Gastrocnemius medialis (tissue), 4 donors: ENCODE results near the gene NLRP7. TPM values are rescaled to one million over a fixed set of nuclear protein-coding genes. Genes with fewer than 3 reads are reported as not detected.

Experiments used
- ATAC-seq, 2 donors: fragments of 150-250 bp; one replicate each; pipeline ENCODE4 v1.9.1; 2016
- DNase-seq, 2 donors: peaks; one replicate each; pipeline ENCODE4 v3.0.0-alpha.2; 2019
- H3K27ac ChIP-seq, 4 donors: fragments of 200-600 bp; sonication (generic); 1 replicate in 1 of 4; 2 replicates in 3 of 4; pipeline ENCODE4 v1.5.1; 2016 to 2018; ENCODE audit warnings: mild to moderate bottlenecking in 2 of 4, moderate library complexity in 1 of 4
- H3K27me3 ChIP-seq, 3 donors: fragments of 200-600 bp; sonication (generic) in 2 of 3; 1 replicate in 1 of 3; 2 replicates in 2 of 3; pipeline versions ENCODE4 v1.5.1 to v1.6.0; 2016 to 2019; ENCODE audit warnings: mild to moderate bottlenecking in 1 of 3, moderate library complexity in 1 of 3
- H3K36me3 ChIP-seq, 2 donors: fragments of 200-600 bp; sonication (generic) in 1 of 2; one replicate each; pipeline ENCODE4 v1.5.1; 2017 to 2018
- H3K4me1 ChIP-seq, 2 donors: fragments of 200-600 bp; sonication (generic) in 1 of 2; one replicate each; pipeline ENCODE4 v1.5.1; 2016 to 2017; ENCODE audit warnings: mild to moderate bottlenecking in 2 of 2
- H3K4me3 ChIP-seq, 4 donors: fragments of 200-600 bp; sonication (generic) in 3 of 4; 1 replicate in 1 of 4; 2 replicates in 3 of 4; pipeline ENCODE4 v1.5.1; 2016 to 2019; ENCODE audit warnings: mild to moderate bottlenecking in 2 of 4
- H3K9me3 ChIP-seq, 3 donors: fragments of 200-600 bp; sonication (generic) in 2 of 3; 1 replicate in 1 of 3; 2 replicates in 2 of 3; pipeline ENCODE4 v1.5.1; 2016 to 2019
- CTCF ChIP-seq, 5 experiments: fragments of 450-650 bp in 3 of 5; fragments of 200-600 bp in 2 of 5; sonication (generic) in 2 of 5; IDR thresholded peaks in 4 of 5; conservative IDR thresholded peaks in 1 of 5; 1 replicate in 4 of 5; 2 replicates in 1 of 5; pipeline ENCODE4 v1.5.1; 2016 to 2019; ENCODE audit warnings: antibody characterized with exemption in 5 of 5, mild to moderate bottlenecking in 3 of 5, moderate library complexity in 3 of 5
- POLR2A ChIP-seq, 2 donors: fragments of 450-650 bp; IDR thresholded peaks; one replicate each; pipeline ENCODE4 v1.6.1; 2017; ENCODE audit warnings: antibody characterized with exemption in 2 of 2, mild to moderate bottlenecking in 2 of 2, moderate library complexity in 2 of 2
- in situ Hi-C, 4 donors: fragments of 200-750 bp; cut with MboI; loops; one replicate each; pipeline versions ENCODE4 v1.15.0 to v1.8.0; 2017; ENCODE audit warnings: low sequenced_read_pairs in 4 of 4
- intact Hi-C: fragments of 100-400 bp; cut with DNase I; formaldehyde crosslinking; loops from one replicate; pipeline ENCODE4 v1.15.1; 2023; ENCODE audit warnings: low total_unique reads
- total RNA-seq, 4 donors: library from RNA; depleted of rRNA; stranded (reverse); fragments of >200 nt; gene quantifications; one replicate each; pipeline versions ENCODE4 v1.1.0 to v1.2.3, GENCODE V29; 2016

The NLRP7 gene
- total RNA-seq, 4 donors from 2014 or later, result not detected

- no peak overlapping the region for H3K4me3 ChIP-seq
- ATAC-seq (no peak), DNase-seq (no peak)
- TF ChIP-seq POLR2A (IDR thresholded peaks at IDR 0.05) (no peak), CTCF (IDR thresholded peaks at IDR 0.05 in 4 of 5, conservative IDR thresholded peaks at IDR 0.05 in 1 of 5) (no peak)
- in situ Hi-C loops, result no loop called here
- intact Hi-C loops, result no loop called here
- H3K9me3 ChIP-seq, result no peaks in the 10 kb centered on the region
- H3K27ac ChIP-seq, result no peak overlapping the region
- no peaks in the 10 kb centered on the region for H3K27me3 ChIP-seq
- H3K4me1 ChIP-seq, result no peaks in the 10 kb centered on the region
- no peaks in the 10 kb centered on the region for H3K36me3 ChIP-seq
Observed at GRCh38 chr19:54889566-54889965, 57.8 kb downstream of the NLRP7 start.

GRCh38 chr19:54888239-54888638 is 59.1 kb downstream of the NLRP7 start:
- ATAC-seq (no peak), DNase-seq (no peak)
- intact Hi-C loops, result no loop called here
- no peak for TF ChIP-seq POLR2A (IDR thresholded peaks at IDR 0.05)
- no peak for TF ChIP-seq CTCF (IDR thresholded peaks at IDR 0.05 in 4 of 5, conservative IDR thresholded peaks at IDR 0.05 in 1 of 5)
- no peaks in the 10 kb centered on the region for H3K27me3 ChIP-seq
- H3K4me3 ChIP-seq, result no peak overlapping the region
- in situ Hi-C loops, result no loop called here
- no peaks in the 10 kb centered on the region for H3K36me3 ChIP-seq
- no peaks in the 10 kb centered on the region for H3K9me3 ChIP-seq
- H3K4me1 ChIP-seq, result no peaks in the 10 kb centered on the region
- no peak overlapping the region for H3K27ac ChIP-seq

GRCh38 chr19:54883228-54883627 is 64.1 kb downstream of the NLRP7 start:
- in situ Hi-C loops (no loop called here), intact Hi-C loops (no loop called here)
- no peaks in the 10 kb centered on the region for H3K9me3 ChIP-seq
- H3K4me1 ChIP-seq, result no peaks in the 10 kb centered on the region
- no peak overlapping the region for H3K27ac ChIP-seq
- H3K27me3 ChIP-seq, result no peaks in the 10 kb centered on the region
- H3K4me3 ChIP-seq, result no peak overlapping the region
- ATAC-seq, result no peak
- no peak for DNase-seq
- no peaks in the 10 kb centered on the region for H3K36me3 ChIP-seq
- no peak for TF ChIP-seq CTCF (IDR thresholded peaks at IDR 0.05 in 4 of 5, conservative IDR thresholded peaks at IDR 0.05 in 1 of 5)
- TF ChIP-seq POLR2A (IDR thresholded peaks at IDR 0.05), result no peak

- no peaks in the 10 kb centered on the region for H3K36me3 ChIP-seq
- no peaks in the 10 kb centered on the region for H3K4me1 ChIP-seq
- no peaks in the 10 kb centered on the region for H3K9me3 ChIP-seq
- no peak overlapping the region for H3K27ac ChIP-seq
- in situ Hi-C loops (no loop called here), intact Hi-C loops (no loop called here)
- ATAC-seq (no peak), DNase-seq (no peak)
- no peak overlapping the region for H3K4me3 ChIP-seq
- TF ChIP-seq CTCF (IDR thresholded peaks at IDR 0.05 in 4 of 5, conservative IDR thresholded peaks at IDR 0.05 in 1 of 5) (no peak), POLR2A (IDR thresholded peaks at IDR 0.05) (no peak)
- H3K27me3 ChIP-seq, result no peaks in the 10 kb centered on the region
Observed at GRCh38 chr19:54882758-54883157, 64.6 kb downstream of the NLRP7 start.

GRCh38 chr19:54881884-54882283 is 65.4 kb downstream of the NLRP7 start:
- in situ Hi-C loops (no loop called here), intact Hi-C loops (no loop called here)
- Histone ChIP-seq H3K27ac (no peak overlapping the region), H3K36me3 (no peaks in the 10 kb centered on the region), H3K9me3 (no peaks in the 10 kb centered on the region), H3K27me3 (no peaks in the 10 kb centered on the region), H3K4me1 (no peaks in the 10 kb centered on the region), H3K4me3 (no peak overlapping the region)
- DNase-seq (no peak), ATAC-seq (no peak)
- no peak for TF ChIP-seq CTCF (IDR thresholded peaks at IDR 0.05 in 4 of 5, conservative IDR thresholded peaks at IDR 0.05 in 1 of 5)
- TF ChIP-seq POLR2A (IDR thresholded peaks at IDR 0.05), result no peak
